ENCODE data around the gene HIPK4.
"Not testable (repeated sequence)": the region's sequence is repeated elsewhere in the genome, so short reads cannot be mapped to it uniquely, and the experiment has no call there.

HIPK4 gene

GRCh38 chr19:40392894-40393517, 3.0 kb upstream of the HIPK4 start:
- DNase-seq (ENCODE audit: low spot score) = no peak

GRCh38 chr19:40392123-40392522, 2.1 kb upstream of the HIPK4 start:
- DNase-seq (ENCODE audit: low spot score) = no peak

GRCh38 chr19:40389404-40390083, 437 bp downstream of the HIPK4 start:
- DNase-seq (ENCODE audit: low spot score) = no peak

GRCh38 chr19:40388481-40388880, 1.5 kb downstream of the HIPK4 start:
- DNase-seq (ENCODE audit: low spot score) = no peak

GRCh38 chr19:40387155-40387554, 2.8 kb downstream of the HIPK4 start:
- no peak for DNase-seq (ENCODE audit: low spot score)

GRCh38 chr19:40383668-40384248, 6.2 kb downstream of the HIPK4 start:
- no peak for DNase-seq (ENCODE audit: low spot score)

- no peak for DNase-seq (ENCODE audit: low spot score)
Observed at GRCh38 chr19:40381321-40381720, 8.7 kb downstream of the HIPK4 start.

GRCh38 chr19:40380199-40381037, 9.6 kb downstream of the HIPK4 start:
- DNase-seq (ENCODE audit: low spot score) = no peak

GRCh38 chr19:40379446-40380198, 10.4 kb downstream of the HIPK4 start:
- DNase-seq (ENCODE audit: low spot score) = no peak

GRCh38 chr19:40378509-40378908, 11.5 kb downstream of the HIPK4 start:
- no peak for DNase-seq (ENCODE audit: low spot score)

- DNase-seq (ENCODE audit: low spot score) = no peak
Observed at GRCh38 chr19:40377876-40378385, 12.1 kb downstream of the HIPK4 start.

GRCh38 chr19:40376286-40376862, 13.6 kb downstream of the HIPK4 start:
- no peak for DNase-seq (ENCODE audit: low spot score)

- DNase-seq (ENCODE audit: low spot score) = no peak
Observed at GRCh38 chr19:40374084-40374483, 15.9 kb downstream of the HIPK4 start.

- DNase-seq (ENCODE audit: low spot score) = no peak
Observed at GRCh38 chr19:40371802-40372122, 18.2 kb downstream of the HIPK4 start.

GRCh38 chr19:40370997-40371801, 18.8 kb downstream of the HIPK4 start:
- no peak for DNase-seq (ENCODE audit: low spot score)

GRCh38 chr19:40370253-40370652, 19.7 kb downstream of the HIPK4 start:
- not testable (repeated sequence) for DNase-seq (ENCODE audit: low spot score)

GRCh38 chr19:40369797-40370196, 20.2 kb downstream of the HIPK4 start:
- DNase-seq (ENCODE audit: low spot score) = no peak

GRCh38 chr19:40367577-40368434, 22.2 kb downstream of the HIPK4 start:
- DNase-seq (ENCODE audit: low spot score) = no peak

GRCh38 chr19:40366697-40367561, 23.1 kb downstream of the HIPK4 start:
- no peak for DNase-seq (ENCODE audit: low spot score)
